UCSD-AML1 (cell line): Measurements from ENCODE around the gene HMX1.
A peak's percentile ranks its signal among the peaks of the same experiment; 100 is the strongest.

Experiments
- DNase-seq: peaks from one replicate; lab custom pipeline; 2025; ENCODE audit not compliant: unreplicated experiment; lab: John Stamatoyannopoulos, UW

Gene HMX1

DNA sequence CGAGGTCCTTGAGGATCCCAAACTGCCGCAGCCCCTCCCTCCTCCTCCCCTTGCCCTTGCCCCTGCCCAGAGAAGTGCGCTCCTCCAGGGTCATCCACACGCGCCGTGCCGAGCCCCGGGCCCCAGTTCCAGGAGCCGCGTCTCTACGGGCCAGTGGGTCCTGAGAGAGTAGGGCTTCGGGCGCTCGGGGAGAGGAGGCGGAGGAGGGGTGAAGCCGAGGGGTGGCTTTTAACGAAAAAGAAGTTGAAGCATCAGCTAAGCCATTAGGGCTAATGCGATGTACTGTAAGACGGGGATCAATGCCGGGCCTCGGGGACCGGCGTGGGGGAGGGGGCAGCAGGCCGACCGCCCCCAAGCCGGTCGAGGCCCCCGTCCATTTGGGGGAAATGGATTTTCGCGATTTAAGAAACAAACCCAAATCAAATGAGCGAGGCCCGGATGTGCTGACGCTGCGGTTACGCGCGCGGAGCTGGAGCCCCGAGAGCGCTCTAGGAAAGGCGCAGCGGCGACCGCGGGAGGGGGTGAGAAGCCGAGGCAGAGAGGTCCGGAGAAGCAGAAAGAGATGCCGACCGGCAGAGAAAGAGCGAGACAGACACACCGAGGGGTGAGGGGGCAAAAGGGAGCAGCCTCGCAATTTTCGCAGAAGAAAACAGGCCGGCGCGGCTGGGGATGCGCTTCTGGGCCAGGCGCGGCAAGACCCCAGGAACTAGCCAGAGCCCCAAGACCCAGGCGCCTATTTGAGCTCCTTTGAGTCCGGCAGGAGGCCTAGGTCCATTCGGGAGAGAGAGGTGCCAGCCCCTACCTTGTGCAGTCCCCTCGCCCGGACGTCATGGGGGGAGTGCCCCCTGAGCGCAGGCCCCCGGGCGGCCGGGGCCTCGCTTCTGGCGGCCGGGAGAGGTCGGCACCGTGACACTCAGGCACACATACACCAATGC lies 13.6 kb downstream of the HMX1 start:
- DNase-seq: peak; percentile 68

DNA sequence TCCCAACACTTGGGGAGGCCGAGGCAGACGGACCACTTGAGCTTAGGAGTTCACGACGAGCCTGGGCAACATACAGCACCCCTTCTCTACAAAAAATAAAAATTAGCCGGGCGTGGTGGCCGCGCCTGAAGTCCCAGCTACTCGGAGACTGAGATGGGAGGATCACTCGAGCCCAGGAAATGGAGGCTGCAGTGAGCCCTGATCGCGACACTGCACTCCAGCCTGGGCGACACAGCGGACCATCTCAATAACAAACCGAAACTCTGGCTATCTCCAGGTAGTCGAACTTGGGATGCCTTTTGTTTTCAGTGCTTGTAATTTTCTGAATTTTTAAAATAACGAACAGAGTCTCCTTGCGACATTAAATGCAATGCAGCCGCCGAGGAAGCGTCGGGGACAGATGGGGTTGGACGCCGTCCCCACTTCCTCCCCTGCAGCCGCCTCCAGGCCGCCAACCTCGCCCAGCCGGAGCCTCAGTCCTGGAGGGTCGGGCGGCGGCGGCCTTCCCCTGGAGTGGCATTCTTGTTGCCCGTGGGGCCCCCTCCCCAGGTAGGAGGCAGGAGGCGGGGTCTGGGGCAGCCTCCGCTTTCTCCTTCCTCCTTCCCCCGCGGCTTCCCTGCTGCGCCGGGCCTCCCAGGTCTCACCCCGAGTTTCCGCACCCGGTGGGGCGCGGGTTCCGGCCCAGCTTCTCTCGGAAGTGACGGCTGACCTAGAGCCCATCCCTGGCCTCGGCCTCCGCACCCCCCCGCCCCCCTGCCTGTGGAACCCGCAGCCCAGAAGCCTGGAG lies 14.6 kb downstream of the HMX1 start:
- peak; percentile 89 for DNase-seq

DNA sequence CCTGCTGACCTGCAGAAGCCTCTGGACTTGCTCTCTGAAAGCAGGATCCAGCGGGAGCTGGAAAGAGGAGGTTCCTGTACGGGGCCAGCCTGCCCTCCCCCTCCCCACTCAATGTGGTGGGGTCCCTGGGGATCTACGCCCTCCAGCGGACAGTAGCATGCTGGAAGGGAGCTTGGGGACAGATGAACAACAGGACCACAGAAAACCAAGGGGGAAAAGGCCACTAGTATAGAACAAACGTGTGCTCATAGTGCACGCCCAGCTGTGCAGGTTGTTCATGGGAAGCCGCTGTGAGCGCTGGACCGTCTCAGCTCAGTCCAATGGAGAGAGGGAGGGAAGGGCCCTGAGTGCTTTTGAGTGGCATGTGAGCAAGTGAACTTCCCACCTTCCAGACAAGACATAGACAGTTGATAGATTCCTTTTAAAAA lies 15.8 kb downstream of the HMX1 start:
- no peak for DNase-seq

DNA sequence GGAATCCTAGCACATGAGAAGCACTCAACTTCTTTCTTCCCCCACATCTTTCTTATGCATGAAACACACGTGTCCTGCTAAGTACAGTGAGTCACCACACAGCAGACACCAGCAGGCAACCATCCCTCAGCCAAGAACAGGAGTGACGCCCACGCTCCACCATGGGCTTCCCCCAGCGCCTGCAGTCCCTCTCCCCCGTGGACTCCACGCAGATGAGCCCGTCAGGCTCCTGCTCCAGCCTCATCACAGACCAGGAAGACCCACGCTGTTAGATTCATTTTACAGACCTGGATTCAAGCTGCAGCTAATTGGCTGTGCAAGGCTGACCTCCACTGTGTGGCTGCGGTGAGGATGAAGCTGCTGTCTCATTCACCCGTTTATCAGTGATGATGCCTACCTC lies 16.7 kb downstream of the HMX1 start:
- peak; percentile 32 for DNase-seq

DNA sequence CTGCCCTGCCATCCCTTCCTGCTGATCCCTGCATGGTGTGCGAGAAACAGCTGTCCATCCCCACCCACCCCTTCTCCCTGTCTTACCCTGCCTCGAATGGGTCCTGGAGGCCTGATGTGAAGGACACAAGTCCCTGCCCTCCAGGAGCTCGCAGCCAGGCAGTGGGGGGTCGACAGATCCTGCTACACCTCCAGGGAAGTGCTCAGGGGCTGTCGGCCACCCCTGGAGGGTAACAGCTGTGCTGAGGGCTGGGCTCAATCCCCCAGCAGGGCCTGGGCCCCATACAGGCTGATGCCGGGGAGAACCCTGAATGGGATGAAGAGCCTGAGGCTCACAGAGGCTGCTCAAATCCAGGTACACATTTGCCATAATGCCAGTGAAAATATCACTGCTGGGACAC lies 17.6 kb downstream of the HMX1 start:
- DNase-seq: no peak

DNA sequence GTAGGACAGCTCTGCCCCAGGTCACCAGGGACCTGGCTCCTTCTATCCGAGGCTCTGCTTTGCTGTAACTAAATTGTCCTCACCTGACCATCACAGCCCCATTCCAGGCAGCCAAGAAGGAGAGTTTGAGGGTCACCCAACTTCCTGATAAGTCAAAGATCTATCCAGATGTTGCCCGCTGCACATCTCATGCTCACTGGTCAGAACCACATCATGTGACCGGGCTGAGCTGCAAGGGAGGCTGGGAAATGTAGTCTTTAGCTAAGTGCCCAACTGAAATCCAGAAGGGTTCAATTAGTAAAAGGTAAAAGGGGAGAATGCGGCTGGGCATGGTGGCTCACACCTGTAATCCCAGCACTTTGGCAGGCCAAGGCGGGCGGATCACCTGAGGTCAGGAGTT lies 18.4 kb downstream of the HMX1 start:
- DNase-seq: no peak

DNA sequence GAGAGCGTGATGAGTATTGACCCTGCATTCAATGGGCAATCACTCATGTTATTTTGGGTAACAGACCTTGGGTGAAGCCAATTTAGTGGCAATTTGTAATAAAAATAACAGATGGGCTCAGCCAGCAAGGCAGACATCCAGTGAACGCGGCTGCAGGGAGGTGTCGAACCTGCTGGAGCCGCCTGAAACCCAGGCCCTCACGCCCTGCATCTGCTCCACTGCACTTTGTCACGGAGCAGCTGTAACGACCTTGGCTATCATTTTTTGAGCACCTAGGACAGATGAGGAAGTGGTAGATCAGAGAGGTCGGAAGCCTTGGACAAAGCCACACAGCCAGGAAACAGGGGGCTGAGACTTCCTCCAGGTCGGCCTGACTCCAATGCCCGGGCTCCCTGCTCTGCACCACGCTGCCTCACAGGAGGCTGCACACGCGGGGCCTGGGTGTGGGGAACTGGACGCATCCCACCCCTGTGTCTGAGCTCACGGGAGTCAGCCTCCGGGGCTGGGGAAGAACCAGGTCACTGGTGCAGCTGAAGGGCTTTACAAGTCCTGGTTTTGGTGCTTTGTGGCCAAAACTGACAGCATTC lies 19.4 kb downstream of the HMX1 start:
- no peak for DNase-seq

DNA sequence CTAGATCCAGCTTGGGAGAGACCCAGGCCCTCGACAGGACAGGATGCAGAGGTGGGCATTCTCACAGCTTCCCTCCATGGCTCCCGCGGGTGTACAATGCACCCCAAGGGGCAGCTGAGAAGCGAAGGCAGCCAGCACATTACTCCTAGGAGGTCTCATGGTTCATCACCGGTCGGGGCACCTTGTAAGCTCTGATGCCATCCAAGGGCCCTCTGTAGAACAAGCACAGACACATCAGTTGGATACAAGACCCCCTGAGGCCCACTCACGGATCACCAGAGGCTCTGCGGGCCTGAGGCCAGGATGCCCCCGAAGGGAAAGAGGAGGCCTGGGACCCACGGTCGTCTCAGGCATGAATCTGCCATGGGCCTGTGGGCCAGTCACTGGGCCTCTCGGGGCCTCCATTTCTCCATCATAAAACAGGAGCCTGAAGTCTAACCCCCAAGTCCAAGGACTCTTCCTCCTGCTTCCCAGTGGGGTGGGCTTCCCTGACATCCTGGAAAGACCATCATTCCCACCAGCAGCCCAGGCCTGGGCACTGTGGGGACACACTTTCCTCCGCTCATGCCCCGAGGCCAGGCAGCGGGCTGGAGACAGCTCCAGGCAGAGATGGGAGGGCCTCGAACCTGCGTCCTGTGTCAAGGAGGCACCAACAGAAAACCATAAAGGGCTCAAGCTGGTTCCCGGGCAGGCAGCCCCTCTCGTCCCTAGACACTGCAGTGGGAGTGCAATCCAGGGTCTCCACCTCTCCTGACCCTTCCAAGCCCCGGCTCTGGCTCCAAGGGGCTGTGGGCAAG lies 20.1 kb downstream of the HMX1 start:
- DNase-seq: no peak

DNA sequence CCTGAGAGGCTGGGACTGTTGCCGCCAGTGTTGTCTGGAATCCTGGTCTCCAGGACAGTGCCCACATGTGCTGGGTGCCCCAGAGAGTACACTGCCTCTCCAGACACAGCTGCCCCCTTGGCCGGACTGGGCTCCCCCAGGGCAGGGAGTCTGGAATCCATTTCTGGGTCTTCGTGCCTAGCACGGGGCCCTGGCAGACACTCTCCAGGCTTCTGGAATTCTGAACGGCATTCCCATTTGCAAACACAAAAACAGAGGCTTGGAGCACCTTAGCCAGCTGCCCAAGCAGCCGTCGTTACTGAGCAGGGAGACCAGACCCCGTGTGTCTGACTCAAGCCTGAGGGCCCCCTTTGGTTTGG lies 20.8 kb downstream of the HMX1 start:
- no peak for DNase-seq

DNA sequence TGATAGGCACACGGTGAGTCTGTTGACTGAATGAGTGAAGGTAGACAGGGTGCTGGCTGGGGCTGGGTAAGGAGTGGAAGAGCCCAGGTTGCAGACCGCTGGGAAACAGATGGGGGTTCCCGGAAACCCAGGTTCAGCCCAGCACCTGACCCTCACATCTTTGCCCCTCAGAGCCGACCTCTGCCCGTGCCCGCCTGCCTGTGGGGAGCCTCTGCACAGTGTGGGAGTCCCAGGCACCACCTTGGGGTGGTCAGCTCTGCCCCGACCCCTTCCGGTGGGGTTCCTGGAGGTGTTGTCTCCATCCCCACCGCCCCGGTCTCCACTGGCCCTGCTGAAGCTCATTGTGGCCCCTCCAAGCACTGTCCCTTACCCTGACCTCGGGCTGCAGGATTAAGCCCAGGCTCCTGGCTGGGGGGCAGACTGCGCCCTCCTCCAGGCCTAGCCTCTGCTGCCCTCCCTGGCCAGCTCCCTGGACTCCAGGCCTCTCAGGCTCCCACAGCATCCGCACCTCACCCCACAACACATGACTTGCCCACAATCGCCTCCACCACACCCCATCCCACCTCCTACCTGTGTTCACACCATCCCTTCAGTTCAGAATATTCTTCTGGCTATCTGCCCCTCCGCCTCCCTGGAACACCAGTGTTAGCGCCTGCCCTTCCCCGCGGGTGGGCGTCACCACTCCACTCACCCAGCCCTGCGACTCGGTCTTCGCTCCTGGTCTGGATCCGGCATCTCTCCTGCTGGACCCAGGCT lies 21.4 kb downstream of the HMX1 start:
- DNase-seq: no peak

DNA sequence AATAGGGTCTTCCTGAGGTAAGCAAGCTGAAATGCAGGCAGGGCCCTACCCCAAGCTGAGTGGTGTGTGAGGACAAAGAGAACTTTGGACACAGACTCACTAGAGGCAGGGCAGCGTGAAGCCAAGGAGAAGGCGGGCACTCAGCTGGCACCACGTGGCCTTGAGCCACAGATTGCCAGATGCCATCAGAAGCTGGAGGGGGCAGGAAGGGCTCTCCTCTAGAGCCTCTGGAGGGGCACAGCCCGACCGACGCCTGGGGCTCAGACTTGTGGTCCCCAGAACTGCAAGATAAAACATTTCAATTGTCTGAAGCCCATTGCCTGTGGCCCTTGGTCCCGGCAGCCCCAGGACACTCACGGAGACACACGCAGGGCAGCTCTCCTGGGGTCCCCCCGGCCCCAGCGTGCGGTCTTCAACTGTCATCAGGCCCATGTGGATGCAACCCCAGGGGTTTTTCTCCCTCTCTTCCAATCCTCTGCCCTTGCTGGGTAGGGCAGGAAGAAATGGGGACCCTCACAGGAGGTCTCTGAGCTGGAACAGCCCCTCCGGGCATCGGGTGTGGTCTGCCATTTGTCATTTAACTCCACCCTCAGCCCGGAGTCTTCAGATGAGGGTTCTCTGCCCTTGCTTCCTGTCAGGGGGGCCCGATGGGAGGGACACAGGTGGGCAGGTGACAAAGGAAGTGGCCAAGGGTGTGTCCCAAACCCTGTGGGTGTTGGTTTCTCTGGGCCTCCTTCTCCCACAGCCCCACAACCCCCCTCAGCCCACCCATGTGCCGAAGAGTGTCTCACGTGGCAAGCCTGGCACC lies 22.2 kb downstream of the HMX1 start:
- no peak for DNase-seq

DNA sequence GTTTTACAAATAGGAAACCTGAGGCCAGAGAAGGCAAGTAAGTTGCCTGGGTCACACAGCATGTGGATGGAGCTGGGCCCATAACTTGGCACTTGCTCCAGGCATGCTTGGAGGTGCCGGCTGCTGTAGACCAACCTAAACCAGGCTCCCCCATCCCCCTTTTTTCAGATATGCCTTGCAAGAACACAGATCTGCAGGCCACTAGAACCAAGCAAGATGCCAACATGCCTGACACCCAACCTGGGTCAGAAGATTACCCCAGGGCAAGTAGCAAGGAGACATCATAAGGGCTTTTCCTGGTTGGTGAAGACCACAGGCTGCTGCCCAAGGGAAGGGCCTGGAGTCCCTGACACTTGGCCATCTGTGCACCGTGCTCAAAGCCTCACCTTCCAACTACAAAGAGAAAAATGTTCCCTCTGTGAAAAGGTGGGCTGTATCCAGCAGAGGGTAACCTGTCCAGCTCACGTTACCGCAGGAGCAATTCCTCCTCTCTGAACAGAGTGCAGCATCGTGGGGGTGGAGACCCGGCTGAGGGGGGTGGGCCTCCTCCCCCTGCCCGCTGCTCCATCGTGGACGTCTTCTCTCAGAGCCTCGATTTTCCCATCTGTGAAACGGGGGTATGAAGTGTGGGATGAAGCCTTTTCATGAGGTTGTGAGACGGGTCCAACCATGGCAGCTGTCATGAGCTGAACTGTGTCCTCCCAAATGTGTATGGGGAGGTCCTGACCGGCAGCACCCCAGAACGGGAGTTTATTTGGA lies 23.0 kb downstream of the HMX1 start:
- no peak for DNase-seq

DNA sequence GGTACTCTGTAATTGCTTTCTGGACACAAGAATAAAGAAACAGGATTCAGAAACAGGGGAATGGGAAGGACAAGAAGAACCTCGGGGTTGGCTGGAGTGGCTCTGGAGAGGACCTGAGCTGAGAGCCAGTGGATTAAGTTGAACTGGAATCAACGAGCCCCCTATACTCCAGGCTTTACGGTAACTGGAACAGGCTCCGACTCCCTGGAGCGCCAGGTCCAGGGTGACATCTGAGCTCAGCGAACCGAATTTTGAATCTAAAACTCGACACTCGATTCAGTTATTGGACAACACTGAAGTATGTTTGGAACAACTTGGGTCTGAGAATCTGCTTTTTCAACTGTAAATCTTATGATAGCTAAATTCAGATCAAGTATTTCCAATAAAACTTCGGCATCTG lies 23.9 kb downstream of the HMX1 start:
- no peak for DNase-seq

DNA sequence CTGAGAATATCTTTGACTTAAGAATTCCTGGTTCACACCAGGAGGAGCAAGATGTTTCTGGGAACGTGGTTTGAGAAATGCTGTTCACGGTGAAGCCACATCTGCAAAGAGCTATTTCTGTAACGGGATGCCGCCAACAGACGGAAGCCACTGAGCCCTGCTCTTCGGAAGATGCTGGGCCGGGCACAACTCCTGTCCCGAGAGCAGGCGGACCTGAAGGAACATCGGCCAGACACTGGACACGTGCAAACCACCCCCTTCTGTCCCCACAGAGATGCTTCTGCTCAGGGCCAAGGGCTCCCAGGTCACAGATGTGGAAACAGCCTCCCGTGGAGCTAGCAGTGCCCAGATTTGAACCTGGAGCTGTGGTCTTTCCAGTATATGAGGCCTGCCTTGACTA lies 24.3 kb downstream of the HMX1 start:
- no peak for DNase-seq

DNA sequence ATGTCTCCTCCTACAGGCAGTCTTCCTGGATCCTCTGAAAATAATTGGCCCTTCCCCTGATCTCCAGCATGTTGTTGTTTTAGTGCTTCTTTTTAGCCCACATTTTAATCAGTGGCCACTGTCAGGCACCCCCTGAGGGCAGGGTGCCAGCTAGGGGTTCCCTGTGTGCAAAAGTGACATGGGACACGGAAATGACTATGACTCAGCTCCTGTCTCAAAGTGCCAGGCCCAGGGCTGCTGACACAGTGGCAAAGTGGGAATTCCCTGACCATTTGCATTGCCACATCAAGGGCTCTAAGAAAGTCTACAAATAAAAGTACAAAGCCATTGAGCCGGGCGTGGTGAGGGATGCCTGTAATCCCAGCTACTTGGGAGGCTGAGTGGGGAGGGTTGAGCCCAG lies 24.8 kb downstream of the HMX1 start:
- no peak for DNase-seq

DNA sequence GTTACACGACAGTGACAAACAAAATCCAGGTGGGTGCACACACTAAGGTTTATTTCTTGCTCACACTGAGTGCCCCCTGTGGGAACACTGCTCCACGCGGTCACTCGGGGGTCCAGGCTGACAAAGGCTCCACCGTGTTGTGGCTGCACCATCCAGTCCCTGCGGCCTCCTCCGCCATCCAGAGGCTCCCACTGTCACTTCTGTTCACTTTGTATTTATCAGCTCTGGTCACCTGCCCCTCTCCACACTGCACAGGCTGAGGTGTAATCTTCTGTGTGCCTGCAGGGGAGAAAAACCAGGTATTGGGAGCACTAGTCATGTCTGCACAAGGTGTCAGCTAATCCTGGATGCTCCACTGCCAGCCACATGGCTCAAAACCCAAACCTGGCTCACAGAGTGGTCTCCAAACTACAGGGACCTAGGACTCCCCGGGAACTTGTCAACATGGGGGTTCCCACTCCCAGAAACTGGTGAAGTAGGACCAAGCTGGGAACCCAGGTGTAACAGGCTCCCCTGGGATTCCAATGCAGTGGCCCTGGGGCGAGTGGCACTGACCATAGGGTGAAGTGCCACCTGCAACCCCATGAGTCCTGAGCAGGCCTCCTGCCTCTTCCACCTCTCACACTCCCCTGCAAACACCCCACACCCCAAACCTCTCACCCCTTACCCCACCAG lies 25.5 kb downstream of the HMX1 start:
- no peak for DNase-seq

DNA sequence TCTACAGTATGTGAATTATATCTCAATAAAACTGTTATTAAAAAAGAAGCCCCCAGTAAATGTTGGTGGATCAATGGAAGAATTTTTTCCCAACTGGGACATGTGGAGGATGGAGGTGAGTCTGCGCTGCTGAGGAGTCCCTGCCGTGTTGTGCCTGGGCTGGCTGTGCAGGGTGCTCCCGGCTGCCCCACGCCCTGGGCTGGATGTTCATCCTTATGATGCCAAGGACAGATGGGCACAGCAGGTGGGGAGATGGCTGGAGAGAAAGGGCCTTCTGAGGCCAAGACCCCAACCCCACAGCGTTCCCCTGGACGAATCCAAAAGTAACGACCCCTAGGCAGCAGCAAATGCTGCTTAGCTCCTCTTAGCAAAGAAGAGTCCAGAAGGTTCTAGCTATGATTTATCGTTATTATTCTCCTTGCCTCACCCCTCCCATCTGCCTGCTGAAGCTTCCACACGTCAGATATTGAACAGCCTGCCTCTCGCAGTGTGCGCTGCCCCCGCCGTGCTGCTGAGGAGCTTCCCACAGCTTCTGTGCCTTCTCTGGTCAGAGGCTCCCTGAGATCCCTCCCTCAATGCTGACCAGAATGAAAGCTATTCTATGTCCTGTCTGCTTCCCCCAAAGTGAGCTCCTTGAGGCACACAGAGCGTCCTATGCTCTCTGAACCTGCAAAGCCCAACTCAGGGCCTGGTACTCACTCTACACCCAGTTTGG lies 26.5 kb downstream of the HMX1 start:
- DNase-seq: no peak

DNA sequence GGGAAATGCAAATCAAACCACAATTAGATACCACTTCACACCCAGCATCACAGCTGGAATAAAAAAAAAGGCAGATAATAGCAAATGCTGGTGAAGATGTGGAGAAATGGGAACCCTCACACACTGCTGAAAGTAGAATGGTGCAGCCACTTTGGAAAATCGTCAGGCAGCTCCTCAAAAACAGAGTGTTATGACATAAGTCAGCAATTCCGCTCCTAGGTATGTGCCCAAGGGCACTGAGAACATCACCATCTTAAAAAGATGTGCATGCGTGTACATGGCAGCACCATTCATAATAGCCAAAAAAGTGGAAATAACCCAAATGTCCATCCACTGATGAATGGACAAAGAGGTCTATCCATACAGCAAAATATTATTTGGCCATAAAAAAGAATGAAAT lies 28.0 kb downstream of the HMX1 start:
- DNase-seq: no peak
